ENCODE measurements around the gene SHISAL1.

SHISAL1 gene

GRCh38 chr22:44287741-44288140 is 25.0 kb downstream of the SHISAL1 start:
- Histone ChIP-seq H3K27ac (ENCODE audit: low read depth, low read length, severe bottlenecking) (no peak overlapping the region), H3K4me3 (ENCODE audit: extremely low read depth, insufficient read depth, low read length, poor library complexity, severe bottlenecking) (no peak overlapping the region), H3K9me3 (ENCODE audit: control insufficient read depth, low read length) (no peaks in the 10 kb centered on the region), H3K4me1 (ENCODE audit: control insufficient read depth, insufficient read depth, low read length, poor library complexity, severe bottlenecking) (peaks cover 30% of the 10 kb centered on the region), H3K36me3 (ENCODE audit: control insufficient read depth, insufficient read depth, low read length) (no peaks in the 10 kb centered on the region)
- 90 to 94% methylated on average over 11 to 13 of the region's 13 CpGs for WGBS, 2 experiments (ENCODE audit: insufficient coverage in 2 of 2)

DNA sequence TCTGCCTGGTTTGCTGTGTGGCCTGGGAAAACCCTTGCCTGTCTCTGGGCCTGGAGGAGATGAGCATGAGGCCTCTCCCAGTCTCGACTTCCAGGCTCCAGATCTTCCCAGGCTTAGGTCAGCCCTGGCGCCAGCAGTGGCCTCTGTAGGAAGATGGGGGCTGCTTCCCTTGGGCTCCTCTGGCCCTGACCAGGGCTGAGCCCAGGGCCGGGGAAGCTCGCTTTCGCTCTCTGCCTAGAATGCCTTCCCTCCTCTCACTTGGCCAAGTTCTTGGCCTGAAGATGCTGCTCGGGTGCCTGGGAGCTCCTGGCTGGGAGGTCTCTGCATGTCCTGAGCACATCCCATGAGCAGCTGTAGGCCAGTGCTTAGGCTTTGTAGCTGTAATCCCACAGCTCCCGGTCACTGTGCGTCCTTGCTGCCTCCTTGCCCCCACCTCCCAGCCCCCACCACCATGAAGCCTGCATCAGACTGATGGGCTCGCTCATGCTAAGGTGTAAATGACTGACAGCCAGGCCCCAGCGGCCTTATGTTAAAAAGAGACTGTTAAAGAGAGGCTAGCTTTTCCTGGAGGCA is 25.5 kb downstream of the SHISAL1 start:
- 84 to 95% methylated on average over 4 to 7 of the region's 10 CpGs for WGBS, 2 experiments (ENCODE audit: insufficient coverage in 2 of 2)
- H3K4me3 ChIP-seq (ENCODE audit: extremely low read depth, insufficient read depth, low read length, poor library complexity, severe bottlenecking): no peak overlapping the region
- peaks cover 30% of the 10 kb centered on the region for H3K4me1 ChIP-seq (ENCODE audit: control insufficient read depth, insufficient read depth, low read length, poor library complexity, severe bottlenecking)
- no peaks in the 10 kb centered on the region for H3K36me3 ChIP-seq (ENCODE audit: control insufficient read depth, insufficient read depth, low read length)
- no peak overlapping the region for H3K27ac ChIP-seq (ENCODE audit: low read depth, low read length, severe bottlenecking)
- no peaks in the 10 kb centered on the region for H3K9me3 ChIP-seq (ENCODE audit: control insufficient read depth, low read length)

GRCh38 chr22:44286646-44287045 is 26.1 kb downstream of the SHISAL1 start:
- Histone ChIP-seq H3K4me1 (ENCODE audit: control insufficient read depth, insufficient read depth, low read length, poor library complexity, severe bottlenecking) (peaks cover 26% of the 10 kb centered on the region), H3K36me3 (ENCODE audit: control insufficient read depth, insufficient read depth, low read length) (no peaks in the 10 kb centered on the region), H3K9me3 (ENCODE audit: control insufficient read depth, low read length) (no peaks in the 10 kb centered on the region), H3K27ac (ENCODE audit: low read depth, low read length, severe bottlenecking) (no peak overlapping the region), H3K4me3 (ENCODE audit: extremely low read depth, insufficient read depth, low read length, poor library complexity, severe bottlenecking) (no peak overlapping the region)
- WGBS, 2 experiments (ENCODE audit: insufficient coverage in 2 of 2): 96 to 97% methylated on average over 16 to 19 of the region's 19 CpGs

DNA sequence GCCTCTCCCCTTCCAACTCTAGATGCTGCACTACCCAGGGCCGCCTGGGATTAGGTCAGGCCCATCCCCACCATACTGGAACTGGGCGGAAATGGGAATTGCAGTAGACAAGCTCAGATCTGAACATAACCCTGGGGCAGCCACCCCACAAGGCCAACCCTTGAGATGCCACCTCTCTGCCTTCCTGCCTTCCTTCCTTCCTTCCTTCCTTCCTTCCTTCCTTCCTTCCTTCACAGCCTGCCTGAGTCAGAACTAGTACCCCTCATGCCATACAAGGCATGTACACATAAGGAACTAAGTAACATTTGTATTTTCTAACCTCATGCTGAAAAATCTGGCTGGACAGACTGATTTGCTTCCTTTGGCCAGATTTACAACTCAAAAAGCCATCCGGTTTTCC is 28.0 kb downstream of the SHISAL1 start:
- H3K4me3 ChIP-seq (ENCODE audit: extremely low read depth, insufficient read depth, low read length, poor library complexity, severe bottlenecking): no peak overlapping the region
- no peak overlapping the region for H3K27ac ChIP-seq (ENCODE audit: low read depth, low read length, severe bottlenecking)
- H3K4me1 ChIP-seq (ENCODE audit: control insufficient read depth, insufficient read depth, low read length, poor library complexity, severe bottlenecking): peaks cover 19% of the 10 kb centered on the region
- H3K36me3 ChIP-seq (ENCODE audit: control insufficient read depth, insufficient read depth, low read length): no peaks in the 10 kb centered on the region
- WGBS, 2 experiments (ENCODE audit: insufficient coverage in 2 of 2): 87 to 90% methylated on average over 3 of the region's 3 CpGs
- H3K9me3 ChIP-seq (ENCODE audit: control insufficient read depth, low read length): no peaks in the 10 kb centered on the region

GRCh38 chr22:44281768-44282637 is 30.7 kb downstream of the SHISAL1 start:
- H3K9me3 ChIP-seq (ENCODE audit: control insufficient read depth, low read length): no peaks in the 10 kb centered on the region
- peaks cover 8% of the 10 kb centered on the region for H3K4me1 ChIP-seq (ENCODE audit: control insufficient read depth, insufficient read depth, low read length, poor library complexity, severe bottlenecking)
- H3K36me3 ChIP-seq (ENCODE audit: control insufficient read depth, insufficient read depth, low read length): no peaks in the 10 kb centered on the region
- no peak overlapping the region for H3K4me3 ChIP-seq (ENCODE audit: extremely low read depth, insufficient read depth, low read length, poor library complexity, severe bottlenecking)
- no peak overlapping the region for H3K27ac ChIP-seq (ENCODE audit: low read depth, low read length, severe bottlenecking)
- 88 to 90% methylated on average over 21 to 25 of the region's 26 CpGs for WGBS, 2 experiments (ENCODE audit: insufficient coverage in 2 of 2)

GRCh38 chr22:44280665-44281188 is 32.0 kb downstream of the SHISAL1 start:
- Histone ChIP-seq H3K4me3 (ENCODE audit: extremely low read depth, insufficient read depth, low read length, poor library complexity, severe bottlenecking) (no peak overlapping the region), H3K9me3 (ENCODE audit: control insufficient read depth, low read length) (no peaks in the 10 kb centered on the region), H3K36me3 (ENCODE audit: control insufficient read depth, insufficient read depth, low read length) (no peaks in the 10 kb centered on the region), H3K27ac (ENCODE audit: low read depth, low read length, severe bottlenecking) (no peak overlapping the region), H3K4me1 (ENCODE audit: control insufficient read depth, insufficient read depth, low read length, poor library complexity, severe bottlenecking) (no peaks in the 10 kb centered on the region)
- 81 to 88% methylated on average over 5 to 9 of the region's 9 CpGs for WGBS, 2 experiments (ENCODE audit: insufficient coverage in 2 of 2)

- Histone ChIP-seq H3K9me3 (ENCODE audit: control insufficient read depth, low read length) (no peaks in the 10 kb centered on the region), H3K36me3 (ENCODE audit: control insufficient read depth, insufficient read depth, low read length) (no peaks in the 10 kb centered on the region), H3K4me1 (ENCODE audit: control insufficient read depth, insufficient read depth, low read length, poor library complexity, severe bottlenecking) (no peaks in the 10 kb centered on the region), H3K27ac (ENCODE audit: low read depth, low read length, severe bottlenecking) (no peak overlapping the region), H3K4me3 (ENCODE audit: extremely low read depth, insufficient read depth, low read length, poor library complexity, severe bottlenecking) (no peak overlapping the region)
- 81 to 91% methylated on average over 9 of the region's 9 CpGs for WGBS, 2 experiments (ENCODE audit: insufficient coverage in 2 of 2)
Observed at GRCh38 chr22:44279069-44279360, 33.7 kb downstream of the SHISAL1 start.

GRCh38 chr22:44278243-44279068 is 34.3 kb downstream of the SHISAL1 start:
- WGBS, 2 experiments (ENCODE audit: insufficient coverage in 2 of 2): 88 to 92% methylated on average over 10 to 11 of the region's 17 CpGs

DNA sequence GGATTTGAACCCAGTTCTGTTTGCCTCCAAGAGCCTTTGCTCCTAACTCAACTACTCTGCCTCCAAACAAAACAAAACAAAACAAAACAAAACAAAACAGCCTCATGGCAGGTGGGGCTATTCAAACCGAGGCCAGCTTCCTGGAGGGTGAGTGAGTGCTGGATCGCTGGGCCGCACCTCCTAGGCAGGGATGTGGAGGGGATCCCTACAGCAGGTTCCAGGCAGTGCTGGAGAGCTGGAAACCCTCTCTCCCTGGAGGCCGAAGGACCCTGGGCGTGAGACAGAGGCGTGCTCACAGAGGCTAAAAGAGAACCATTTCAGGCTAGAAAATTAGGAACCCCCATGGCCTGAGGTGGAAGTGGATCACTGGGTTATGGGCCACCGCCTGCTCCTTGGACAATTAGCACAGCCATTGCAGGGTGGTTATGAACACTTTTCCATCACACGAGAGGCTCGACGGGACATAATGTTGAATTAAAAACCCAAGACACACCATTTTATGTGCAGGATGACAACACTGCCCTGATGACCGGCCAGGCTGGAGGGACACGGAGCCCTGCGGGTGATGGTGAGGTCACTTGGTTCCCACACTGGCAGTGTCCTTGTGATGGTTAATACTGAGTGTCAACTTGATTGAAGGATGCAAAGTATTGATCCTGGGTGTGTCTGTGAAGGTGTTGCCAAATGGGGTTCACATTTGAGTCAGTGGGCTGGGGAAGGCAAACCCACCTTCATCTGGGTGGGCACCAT is 35.2 kb downstream of the SHISAL1 start:
- H3K4me3 ChIP-seq (ENCODE audit: extremely low read depth, insufficient read depth, low read length, poor library complexity, severe bottlenecking): no peak overlapping the region
- no peaks in the 10 kb centered on the region for H3K9me3 ChIP-seq (ENCODE audit: control insufficient read depth, low read length)
- no peaks in the 10 kb centered on the region for H3K36me3 ChIP-seq (ENCODE audit: control insufficient read depth, insufficient read depth, low read length)
- 88 to 90% methylated on average over 10 to 12 of the region's 13 CpGs for WGBS, 2 experiments (ENCODE audit: insufficient coverage in 2 of 2)
- H3K4me1 ChIP-seq (ENCODE audit: control insufficient read depth, insufficient read depth, low read length, poor library complexity, severe bottlenecking): no peaks in the 10 kb centered on the region
- no peak overlapping the region for H3K27ac ChIP-seq (ENCODE audit: low read depth, low read length, severe bottlenecking)

More at GRCh38 chr22:44278243-44279068, 34.3 kb downstream of the SHISAL1 start:
- Histone ChIP-seq H3K9me3 (ENCODE audit: control insufficient read depth, low read length) (no peaks in the 10 kb centered on the region), H3K4me1 (ENCODE audit: control insufficient read depth, insufficient read depth, low read length, poor library complexity, severe bottlenecking) (no peaks in the 10 kb centered on the region), H3K36me3 (ENCODE audit: control insufficient read depth, insufficient read depth, low read length) (no peaks in the 10 kb centered on the region), H3K27ac (ENCODE audit: low read depth, low read length, severe bottlenecking) (no peak overlapping the region), H3K4me3 (ENCODE audit: extremely low read depth, insufficient read depth, low read length, poor library complexity, severe bottlenecking) (no peak overlapping the region)

DNA sequence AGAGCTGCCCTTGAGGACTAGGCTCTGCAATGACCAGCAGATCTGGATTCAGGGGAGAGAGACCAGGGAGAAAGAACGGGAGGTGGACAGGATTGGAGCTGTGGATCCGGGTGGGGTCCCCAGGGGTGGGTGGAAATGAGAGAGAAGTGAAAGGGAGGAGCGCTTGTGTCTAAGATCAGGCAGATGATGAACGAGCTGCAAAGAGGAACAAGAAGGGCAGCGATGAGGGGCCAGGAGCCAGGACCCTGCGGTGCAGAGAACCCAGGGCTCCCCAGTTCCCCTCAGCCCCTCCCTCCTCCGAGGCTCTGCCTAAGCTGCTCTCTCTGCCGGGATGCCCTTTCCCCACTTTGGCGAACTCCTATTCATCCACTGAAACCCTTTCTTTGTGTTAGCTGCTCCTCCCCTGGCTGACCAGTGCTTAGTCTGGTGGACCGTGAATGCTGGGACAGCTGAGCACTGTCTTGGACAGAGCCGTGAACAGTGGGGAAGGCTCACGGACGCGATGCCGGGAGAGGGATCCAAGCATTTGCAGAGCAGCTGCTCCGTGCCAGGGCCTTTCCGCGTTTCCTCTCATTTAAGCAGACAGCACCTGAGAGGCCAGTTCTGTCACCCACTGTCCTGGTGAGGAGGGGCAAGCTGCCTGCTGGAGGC is 35.9 kb downstream of the SHISAL1 start:
- H3K36me3 ChIP-seq (ENCODE audit: control insufficient read depth, insufficient read depth, low read length): no peaks in the 10 kb centered on the region
- H3K4me1 ChIP-seq (ENCODE audit: control insufficient read depth, insufficient read depth, low read length, poor library complexity, severe bottlenecking): no peaks in the 10 kb centered on the region
- H3K4me3 ChIP-seq (ENCODE audit: extremely low read depth, insufficient read depth, low read length, poor library complexity, severe bottlenecking): no peak overlapping the region
- H3K9me3 ChIP-seq (ENCODE audit: control insufficient read depth, low read length): no peaks in the 10 kb centered on the region
- WGBS, 2 experiments (ENCODE audit: insufficient coverage in 2 of 2): 81 to 85% methylated on average over 16 to 18 of the region's 18 CpGs
- no peak overlapping the region for H3K27ac ChIP-seq (ENCODE audit: low read depth, low read length, severe bottlenecking)
